HG03159 (cell line): ENCODE results near the gene CREB3.

Source experiments
- ATAC-seq: cut with Tn5 transposase; IDR thresholded peaks from one replicate; pipeline ENCODE4 v1.9.1; 2021; ENCODE audit warnings: mild to moderate bottlenecking, moderate library complexity; ENCODE audit not compliant: unreplicated experiment

The CREB3 gene

GRCh38 chr9:35723908-35724307 lies 8.6 kb upstream of the CREB3 start:
- no peak for ATAC-seq

GRCh38 chr9:35725362-35725761 lies 7.1 kb upstream of the CREB3 start:
- ATAC-seq, result no peak

GRCh38 chr9:35726931-35727330 lies 5.5 kb upstream of the CREB3 start:
- no peak for ATAC-seq

- ATAC-seq, result no peak
Measured at GRCh38 chr9:35727676-35728040, 4.8 kb upstream of the CREB3 start.

GRCh38 chr9:35728041-35728971 lies 4.2 kb upstream of the CREB3 start:
- no peak for ATAC-seq

- no peak for ATAC-seq
Measured at GRCh38 chr9:35729101-35729500, 3.4 kb upstream of the CREB3 start.

GRCh38 chr9:35729700-35730485 lies 2.6 kb upstream of the CREB3 start:
- no peak for ATAC-seq

- no peak for ATAC-seq
Measured at GRCh38 chr9:35730486-35730854, 2.0 kb upstream of the CREB3 start.

GRCh38 chr9:35731415-35732184 lies 866 bp upstream of the CREB3 start:
- ATAC-seq, result no peak

- no peak for ATAC-seq
Measured at GRCh38 chr9:35732800-35733541, 505 bp downstream of the CREB3 start.

- ATAC-seq, result no peak
Measured at GRCh38 chr9:35734096-35734495, 1.6 kb downstream of the CREB3 start.

- ATAC-seq, result no peak
Measured at GRCh38 chr9:35736201-35736633, 3.8 kb downstream of the CREB3 start.

GRCh38 chr9:35737143-35737542 lies 4.7 kb downstream of the CREB3 start:
- no peak for ATAC-seq

- ATAC-seq, result no peak
Measured at GRCh38 chr9:35738186-35738585, 5.7 kb downstream of the CREB3 start.

GRCh38 chr9:35738924-35739323 lies 6.5 kb downstream of the CREB3 start:
- ATAC-seq, result no peak

- ATAC-seq, result no peak
Measured at GRCh38 chr9:35740243-35740642, 7.8 kb downstream of the CREB3 start.

- no peak for ATAC-seq
Measured at GRCh38 chr9:35741740-35742139, 9.3 kb downstream of the CREB3 start.

GRCh38 chr9:35743452-35743851 lies 11.0 kb downstream of the CREB3 start:
- ATAC-seq, result no peak

GRCh38 chr9:35743880-35744518 lies 11.5 kb downstream of the CREB3 start:
- ATAC-seq, result no peak

- ATAC-seq, result no peak
Measured at GRCh38 chr9:35745569-35745968, 13.1 kb downstream of the CREB3 start.
